ENCODE results near the gene ZBBX.
"Not testable (repeated sequence)": the region's sequence is repeated elsewhere in the genome, so short reads cannot be mapped to it uniquely, and the experiment has no call there.

The ZBBX gene, protein sequence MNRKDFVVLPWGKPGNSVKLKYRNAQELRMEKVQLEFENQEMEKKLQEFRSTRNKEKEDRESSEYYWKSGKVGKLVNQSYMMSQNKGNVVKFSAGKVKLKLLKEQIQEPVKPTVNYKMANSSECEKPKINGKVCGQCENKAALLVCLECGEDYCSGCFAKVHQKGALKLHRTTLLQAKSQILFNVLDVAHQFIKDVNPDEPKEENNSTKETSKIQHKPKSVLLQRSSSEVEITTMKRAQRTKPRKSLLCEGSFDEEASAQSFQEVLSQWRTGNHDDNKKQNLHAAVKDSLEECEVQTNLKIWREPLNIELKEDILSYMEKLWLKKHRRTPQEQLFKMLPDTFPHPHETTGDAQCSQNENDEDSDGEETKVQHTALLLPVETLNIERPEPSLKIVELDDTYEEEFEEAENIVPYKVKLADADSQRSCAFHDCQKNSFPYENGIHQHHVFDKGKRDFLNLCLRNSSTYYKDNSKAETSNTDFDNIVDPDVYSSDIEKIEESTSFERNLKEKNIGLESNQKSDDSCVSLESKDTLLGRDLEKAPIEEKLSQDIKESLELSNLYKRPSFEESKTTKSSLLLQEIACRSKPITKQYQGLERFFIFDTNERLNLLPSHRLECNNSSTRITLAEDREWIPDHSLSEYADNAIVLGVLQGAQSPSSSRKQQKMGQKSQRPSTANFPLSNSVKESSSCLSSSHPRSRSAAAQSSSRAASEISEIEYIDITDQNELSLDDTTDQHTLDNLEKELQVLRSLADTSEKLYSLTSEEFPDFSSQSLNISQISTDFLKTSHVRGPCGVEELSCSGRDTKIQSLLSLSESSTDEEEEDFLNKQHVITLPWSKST

DNA sequence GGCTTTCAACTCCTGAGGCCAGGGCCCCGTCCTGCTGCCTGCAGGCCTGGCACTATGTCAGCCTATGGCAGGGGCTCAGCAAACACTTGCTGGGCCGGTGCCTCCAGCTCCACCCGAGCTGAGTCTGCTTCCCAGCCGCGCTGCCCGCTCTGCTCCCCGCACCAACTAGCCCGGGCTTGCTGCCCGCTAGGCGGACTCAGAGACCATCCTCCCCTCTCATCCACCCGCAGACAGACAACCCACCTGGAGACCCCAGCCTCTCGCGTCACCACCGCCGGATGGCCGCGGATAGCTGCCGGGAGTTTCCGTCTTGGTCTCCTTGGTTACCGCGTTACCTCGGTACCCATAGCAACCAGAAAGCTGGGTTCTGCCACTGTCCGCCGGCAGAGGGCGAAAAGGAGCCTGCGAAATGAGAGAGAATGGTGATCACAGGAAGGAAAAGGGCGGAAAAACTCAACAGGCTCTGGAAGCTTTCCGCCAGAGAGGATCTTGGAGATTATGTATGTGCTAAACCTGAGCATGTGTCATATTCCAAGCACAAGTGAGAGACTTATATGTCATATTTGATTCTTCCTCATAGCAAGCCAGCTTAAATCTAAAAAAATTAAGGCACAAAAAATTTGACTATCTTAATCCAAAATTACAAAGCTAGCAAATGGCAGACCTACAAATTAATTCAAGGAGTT is at the start of gene ZBBX:
ZBBX (minus strand) TSS at position 294 of the 686 bp plus-strand sequence. CDS start 7,396 bp downstream, outside the sequence.
- peak; percentile 99 for DNase-seq

DNA sequence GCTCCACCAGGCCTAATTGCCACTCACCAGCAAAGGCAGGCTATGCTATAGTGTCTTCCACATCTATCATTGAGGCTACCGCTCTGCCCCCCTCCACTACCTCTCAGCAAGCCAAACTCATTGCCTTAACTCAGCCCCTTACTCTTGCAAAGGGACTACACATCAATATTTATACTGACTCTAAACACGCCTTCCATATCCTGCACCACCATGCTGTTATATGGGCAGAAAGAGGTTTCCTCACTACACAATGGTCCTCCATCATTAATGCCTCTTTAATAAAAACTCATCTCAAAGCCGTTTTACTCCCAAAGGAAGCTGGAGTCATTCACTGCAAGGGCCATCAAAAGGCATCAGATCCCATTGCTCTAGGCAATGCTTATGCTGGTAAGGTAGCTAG is 46.9 kb upstream of the ZBBX start:
- DNase-seq = not testable (repeated sequence)

DNA sequence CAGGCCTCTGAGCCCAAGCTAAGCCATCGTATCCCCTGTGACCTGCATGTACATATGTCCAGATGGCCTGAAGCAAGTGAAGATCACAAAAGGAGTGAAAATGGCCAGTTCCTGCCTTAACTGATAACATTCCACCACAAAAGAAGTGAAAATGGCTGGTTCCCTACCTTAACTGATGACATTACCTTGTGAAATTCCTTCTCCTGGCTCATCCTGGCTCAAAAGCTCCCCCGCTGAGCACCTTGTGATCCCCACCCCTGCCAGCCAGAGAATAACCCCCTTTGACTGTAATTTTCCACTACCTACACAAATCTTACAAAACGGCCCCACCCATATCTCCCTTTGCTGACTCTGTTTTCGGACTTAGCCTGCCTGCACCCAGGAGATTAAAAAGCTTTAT is 42.3 kb upstream of the ZBBX start:
- DNase-seq = not testable (repeated sequence)

DNA sequence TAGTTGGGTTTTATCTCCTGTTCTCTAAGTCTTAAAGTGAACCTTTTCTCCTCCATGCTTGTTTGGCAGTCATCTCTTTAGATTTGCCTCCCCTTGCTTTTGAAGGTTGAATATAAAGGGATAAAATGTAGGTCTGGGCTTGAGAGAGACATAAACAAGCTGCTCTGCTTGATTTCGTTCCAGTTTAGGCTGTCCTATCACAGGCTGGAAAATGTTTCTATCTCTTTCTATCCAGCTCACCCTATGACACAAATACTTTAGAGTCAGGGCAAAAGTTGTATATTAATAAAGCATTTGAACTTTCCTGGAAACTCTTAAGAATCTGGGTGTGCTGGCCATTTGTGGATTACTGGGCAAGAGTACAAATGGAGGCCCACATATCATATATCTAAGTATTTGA is 29.5 kb upstream of the ZBBX start:
- DNase-seq = no peak

DNA sequence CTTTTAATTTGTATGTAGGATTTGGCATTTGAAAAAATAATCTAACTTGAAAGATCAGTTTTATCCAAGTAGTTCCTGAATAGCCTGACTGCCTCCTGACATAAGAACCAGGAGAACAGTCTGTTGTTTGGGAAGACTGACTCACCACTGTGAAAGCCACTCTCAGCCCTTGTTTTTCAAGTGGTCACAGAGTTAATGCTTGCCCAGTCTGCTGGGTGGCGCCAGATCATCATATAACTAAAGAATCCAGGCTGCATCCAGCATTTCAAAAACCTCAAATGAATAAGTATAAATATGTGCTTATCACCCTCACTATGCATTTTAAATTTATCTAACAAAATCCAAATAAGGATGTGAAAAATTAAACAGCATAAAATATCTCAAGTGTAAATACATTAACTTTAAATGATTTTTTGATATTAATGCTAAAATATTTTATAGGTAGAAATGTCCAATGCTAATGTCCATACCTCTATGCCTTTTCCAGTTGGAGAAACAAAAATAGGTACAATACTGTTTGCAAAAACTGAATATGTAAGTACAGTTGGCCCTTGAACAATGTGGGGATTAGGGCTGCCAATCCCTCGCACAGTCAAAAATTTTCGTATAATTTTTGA is 26.9 kb upstream of the ZBBX start:
- DNase-seq = peak; percentile 26

DNA sequence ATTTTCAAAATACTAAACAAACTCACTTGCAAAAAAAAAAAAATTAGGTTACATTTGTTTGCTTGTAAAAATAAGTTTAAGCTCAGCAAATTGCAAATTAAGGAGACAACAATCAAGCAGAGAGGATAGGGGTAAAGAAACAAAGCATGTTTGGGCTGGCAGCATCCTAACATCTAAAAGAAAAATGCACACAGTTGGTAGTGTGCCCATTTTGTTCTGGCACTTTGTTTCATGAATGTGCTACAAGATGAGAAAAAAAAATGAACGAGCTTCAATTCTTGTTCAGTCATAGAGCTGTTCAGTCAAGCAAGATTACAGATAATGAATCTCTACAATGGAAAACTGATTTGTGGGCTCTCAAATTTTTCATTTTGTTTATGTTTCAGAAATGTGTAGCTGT is 17.7 kb upstream of the ZBBX start:
- peak; percentile 11 for DNase-seq

DNA sequence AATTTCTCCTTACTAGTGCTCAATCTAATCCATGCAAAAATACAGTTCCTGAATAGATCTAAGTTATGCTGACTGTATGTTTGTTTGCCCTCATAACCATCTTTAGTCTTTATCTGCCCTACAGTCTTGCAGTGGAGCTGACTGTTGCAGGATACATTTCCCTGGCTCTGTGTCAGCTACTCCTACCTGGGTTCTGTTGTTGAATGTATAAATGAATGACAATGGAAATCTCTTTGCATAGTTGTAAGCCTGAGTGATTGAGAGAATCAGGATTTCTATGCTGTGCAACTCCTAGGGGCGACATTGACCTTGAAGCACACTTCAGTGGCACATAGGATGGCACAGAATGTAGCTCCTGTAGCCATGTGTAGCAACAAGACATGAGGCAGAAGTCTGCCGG is 16.0 kb upstream of the ZBBX start:
- no peak for DNase-seq

DNA sequence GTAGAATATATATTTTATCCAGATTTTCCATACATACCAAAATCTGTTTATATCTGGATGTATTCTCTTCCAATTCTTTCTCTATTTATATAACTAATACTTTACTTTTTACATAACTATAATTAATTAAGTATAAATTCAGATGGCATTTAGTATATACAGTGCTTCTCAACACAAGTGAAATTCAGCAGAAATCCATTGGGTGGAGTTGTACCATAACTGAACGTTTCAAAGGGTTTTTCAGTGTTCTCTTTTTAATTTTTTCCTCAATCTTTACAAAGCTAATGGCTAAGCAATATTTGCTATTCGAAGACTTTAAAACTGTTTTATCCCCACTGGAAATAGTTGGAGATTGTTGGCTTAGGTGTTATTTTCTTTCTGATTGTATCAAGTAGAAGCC is 13.9 kb upstream of the ZBBX start:
- no peak for DNase-seq

DNA sequence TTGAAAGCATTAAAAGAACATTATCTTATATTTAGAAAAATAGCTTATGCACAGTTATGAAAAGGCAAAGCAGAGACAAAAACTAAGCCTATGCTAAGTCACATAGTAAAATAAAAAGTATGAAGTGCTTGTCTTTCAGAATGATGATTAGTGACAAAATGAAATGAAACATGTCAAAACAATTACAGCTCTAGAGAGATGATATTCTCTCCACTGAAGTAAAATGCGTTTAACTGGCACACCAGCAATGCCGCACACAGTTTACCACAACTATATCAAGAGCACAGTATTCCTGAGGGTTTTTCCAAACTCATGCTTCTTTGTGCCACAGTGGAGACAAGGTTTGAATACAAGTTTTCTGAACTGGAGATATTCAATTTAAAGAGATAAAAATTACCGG is 2.1 kb upstream of the ZBBX start:
- peak; percentile 9 for DNase-seq

DNA sequence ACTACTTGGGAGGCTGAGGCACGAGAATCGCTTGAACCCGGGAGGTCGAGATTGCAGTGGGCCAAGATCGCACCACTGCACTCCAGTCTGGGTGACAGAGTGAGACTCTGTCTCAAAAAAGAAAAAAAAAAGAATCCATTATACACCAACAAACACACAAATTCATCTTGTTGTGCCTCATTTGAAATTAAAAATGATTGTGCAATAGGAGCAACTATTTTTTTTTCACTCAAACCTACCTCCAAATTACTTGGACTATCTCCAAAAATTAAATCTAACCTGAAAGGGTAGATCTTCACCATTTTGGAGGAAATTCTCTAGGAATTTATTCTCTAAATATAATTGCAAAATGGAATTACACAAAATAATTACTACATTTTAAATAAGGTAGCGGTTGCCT is 4.6 kb downstream of the ZBBX start:
- DNase-seq = no peak

DNA sequence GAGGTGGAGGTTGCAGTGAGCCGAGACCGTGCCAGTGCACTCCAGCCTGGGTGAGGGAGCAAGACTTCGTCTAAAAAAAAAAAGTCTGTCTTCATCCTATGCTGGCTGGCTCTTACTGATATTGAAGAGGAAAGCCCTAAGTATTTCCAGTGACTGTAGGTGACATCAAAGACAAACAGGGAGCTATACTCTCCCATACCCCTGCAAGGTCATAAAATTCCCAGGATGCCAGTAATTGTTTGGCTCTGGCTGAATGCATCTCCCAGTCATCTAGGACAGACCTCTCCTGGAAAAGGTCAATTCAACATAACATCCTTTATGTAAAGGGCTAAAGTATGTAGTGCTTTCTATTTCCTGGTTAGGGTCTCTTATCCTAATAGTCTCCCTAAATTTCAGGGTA is 8.0 kb downstream of the ZBBX start:
- no peak for DNase-seq

DNA sequence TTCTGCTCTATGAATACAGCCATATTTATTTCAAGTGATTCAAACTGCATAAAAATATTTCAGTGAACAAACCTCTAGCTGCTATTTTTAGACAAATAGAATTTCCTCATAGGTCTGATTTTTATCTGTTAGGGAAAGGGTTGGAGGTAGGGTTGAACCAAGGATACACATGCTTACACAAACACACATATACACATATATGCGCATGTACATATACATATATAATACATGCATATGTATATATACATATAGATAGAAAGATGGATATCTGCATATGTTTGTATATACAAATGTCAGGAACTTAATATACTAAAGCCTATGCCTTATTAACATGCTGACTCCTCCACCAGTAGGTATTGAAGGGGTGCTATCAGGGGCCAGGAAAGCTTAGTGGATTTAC is 18.1 kb downstream of the ZBBX start:
- no peak for DNase-seq

DNA sequence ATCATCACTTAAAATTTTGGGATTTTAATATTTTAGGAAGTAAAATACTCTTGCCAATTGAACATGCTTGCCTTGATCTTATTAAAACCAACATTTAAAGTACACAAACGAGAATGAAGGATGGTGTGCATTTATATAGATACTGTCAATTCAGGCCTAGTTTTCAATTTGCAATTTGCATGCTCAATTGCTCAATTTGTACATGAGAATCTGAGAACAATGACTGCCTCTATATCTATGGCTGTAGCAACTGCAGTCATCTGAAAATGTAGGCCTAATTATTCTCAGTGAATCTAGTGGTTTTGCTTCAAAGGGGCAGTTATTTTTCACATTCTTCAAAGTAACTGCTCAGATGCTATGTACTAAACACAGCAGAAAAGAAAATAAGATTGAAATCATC is 18.8 kb downstream of the ZBBX start:
- peak; percentile 9 for DNase-seq

DNA sequence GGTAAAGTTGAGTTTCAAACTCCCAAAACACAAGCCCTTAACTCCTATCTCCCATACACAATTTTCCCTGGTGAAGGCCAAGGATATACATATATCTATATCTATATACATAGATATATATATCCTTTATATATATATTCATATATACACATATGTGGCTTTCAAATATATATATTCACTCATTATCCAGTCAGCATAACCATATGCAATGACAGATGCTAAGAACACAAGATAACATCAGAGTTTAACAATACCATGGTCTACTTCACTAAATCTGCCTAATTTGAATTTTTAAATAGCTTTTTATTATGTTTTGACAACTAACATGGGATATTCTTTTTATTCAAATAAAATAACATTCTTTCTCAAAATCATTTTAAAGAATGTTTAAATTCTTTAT is 24.7 kb downstream of the ZBBX start:
- no peak for DNase-seq

DNA sequence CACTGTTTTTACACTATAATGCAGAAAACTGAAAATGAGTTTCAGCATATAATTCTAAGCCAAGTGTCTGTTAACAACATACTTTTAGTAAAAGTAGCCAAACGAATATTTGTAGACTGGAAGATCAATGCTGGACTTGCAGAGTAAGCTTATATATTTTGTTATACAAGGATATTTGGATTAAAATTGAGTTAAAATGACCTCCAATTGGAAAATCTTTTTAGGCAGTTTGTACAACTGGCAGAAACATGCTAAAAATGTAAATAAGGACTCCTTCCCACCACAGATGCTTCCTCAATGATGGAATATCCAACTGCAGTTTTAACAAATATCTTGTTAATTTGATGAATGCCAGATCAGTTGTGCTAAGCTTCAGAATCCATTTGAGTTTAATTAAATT is 25.3 kb downstream of the ZBBX start:
- no peak for DNase-seq

DNA sequence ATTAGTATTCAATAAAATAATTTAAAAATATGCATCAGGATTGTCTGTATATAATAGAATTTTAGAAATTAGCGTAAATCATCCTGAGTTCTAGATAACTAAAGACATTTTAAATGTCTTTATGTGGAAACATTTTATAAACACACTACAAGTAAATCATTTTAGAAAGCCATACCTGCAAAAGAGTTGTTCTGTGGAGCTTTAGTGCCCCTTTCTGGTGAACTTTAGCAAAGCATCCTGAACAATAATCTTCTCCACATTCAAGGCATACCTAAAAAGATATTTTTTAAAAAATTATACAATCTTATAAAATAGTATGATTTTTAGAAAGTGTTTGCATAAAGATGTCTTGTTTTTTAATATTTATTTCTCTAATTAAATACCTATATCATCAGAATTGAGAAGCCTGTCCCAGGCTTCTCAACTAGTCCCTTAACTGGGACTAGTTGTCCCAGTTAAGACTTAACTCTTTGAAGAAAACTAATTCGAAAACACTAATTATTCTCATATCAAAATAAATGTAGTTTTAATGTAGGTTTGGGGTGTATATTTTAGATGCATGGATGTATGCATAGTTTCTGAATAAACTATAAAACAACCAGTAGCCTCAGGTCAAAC is 29.7 kb downstream of the ZBBX start:
- no peak for DNase-seq

DNA sequence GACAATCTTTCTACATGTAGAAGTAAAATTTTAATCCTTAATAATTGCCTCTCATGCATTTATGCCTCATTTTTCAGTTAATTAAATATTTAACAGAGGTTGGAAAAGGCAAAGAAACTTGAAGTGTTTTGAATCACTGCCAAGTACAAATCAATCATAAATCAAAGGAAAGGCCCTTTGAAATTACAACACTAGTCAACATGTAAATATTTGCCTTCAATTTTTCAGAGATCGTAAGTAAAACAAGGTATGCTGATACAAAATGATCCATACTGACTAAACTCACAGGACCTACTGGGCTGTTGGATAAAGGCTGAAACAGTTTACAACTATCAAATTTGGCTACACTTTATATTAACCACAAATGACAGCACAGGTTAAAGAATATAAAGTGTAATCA is 33.9 kb downstream of the ZBBX start:
- DNase-seq = no peak

DNA sequence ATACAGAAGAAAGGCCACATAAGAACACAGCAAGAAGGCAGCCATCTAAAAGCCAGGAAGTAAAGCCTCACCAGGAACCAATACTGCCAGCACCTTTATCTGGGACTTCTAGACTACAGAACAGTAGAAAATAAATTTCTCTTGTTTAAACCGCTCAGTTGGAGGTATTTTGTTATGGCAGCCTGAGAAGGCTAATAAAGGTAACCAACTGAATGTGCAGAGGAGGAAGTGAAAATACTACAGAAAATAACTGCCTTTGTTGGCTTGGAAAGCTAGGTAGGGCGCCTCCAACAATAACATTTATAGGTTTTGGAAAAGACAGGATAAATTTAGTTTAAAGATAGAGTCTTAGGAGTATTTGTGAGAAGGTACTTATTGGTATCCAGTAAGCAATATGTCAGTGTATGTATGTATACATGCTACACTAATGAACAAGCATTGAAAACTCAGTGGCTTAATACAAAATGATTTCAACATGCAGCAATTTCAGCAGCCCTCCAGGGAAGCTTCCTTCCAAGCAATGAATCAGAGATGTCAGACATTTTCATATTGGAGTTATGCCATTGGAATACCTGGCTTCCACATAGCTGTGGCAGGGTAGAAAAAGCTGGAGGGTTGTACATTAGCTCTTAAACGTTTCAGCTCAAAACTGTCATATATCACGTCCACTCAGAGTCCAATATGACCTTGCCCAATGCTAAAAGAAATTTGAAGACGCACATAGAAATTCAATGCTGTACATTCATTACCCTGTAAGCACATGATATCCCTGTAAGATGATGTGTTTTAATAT is 48.9 kb downstream of the ZBBX start:
- no peak for DNase-seq

DNA sequence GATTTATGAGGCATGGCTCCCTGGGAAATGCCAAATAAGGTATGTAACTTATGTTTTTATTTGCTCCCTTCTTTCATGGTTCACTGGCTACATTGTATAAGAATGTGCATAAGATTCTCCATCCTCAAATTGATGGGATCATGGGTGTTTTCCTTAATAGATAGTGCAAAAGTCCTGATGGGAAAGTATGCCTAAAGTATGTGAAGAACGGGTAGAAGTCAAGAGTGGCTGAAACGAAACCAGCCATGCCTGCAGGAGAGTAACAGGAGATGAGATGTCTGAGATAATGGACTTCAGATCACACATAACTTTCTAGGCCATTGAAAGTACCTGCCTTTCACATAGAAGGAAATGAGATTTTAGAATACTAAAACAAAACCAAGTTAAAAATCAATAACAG is 56.5 kb downstream of the ZBBX start:
- DNase-seq = no peak

DNA sequence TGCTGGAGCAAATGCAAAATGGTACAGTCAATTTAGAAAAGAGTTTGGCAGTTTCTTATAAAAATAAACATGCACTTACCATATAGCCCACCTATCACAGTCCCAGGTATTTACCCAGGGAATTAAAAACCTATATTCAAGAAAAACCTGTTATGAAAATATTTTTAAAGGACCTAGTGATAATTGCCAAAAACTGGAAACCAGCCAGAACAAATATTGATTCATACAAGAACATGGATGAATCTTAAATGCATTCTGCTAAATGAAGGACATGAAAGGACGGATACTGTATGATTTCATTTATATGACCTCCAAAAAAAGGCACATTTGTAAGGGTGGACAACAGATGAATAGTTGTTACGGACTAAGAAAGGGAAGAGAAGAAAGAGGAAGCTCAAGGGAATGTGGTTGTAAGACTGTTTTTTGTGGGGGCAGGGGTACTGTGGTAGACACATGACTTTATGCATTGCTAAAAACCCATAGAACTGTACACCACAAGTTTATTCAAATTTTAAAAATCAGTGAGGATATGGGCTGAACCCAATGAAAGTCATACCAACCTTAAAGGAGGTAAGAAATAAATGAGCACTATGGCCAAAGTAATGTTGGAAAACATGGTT is 61.0 kb downstream of the ZBBX start:
- DNase-seq = no peak

DNA sequence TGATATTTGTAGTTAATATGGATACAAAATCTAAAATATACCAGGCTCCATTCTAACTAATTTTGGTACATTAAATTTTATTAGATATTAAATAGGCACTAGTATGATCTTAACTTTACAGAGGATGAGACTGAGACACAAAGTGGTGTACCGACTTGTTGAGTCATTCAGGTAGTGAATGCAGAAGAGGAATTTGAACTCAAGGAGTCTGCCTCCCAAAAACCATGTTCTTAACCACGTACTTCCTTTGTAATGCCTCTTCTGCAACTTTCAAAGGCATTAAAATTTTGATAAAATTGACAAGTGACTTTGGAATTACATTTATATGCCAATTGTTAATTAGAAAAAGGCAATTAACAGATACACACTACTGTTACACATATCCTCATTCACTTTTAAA is 61.8 kb downstream of the ZBBX start:
- DNase-seq = no peak
